Parathyroid adenoma (tissue), 2 donors: ENCODE measurements around the gene DHRS7C.

Source experiments
- H2AFZ ChIP-seq: fragments of 300-600 bp; sonication (generic); one replicate; pipeline ENCODE4 v1.7.0; 2017; ENCODE audit warnings: antibody characterized with exemption, mild to moderate bottlenecking
- H3K27ac ChIP-seq: fragments of 300-600 bp; sonication (generic); one replicate; pipeline ENCODE4 v1.7.0; 2017
- H3K27me3 ChIP-seq: fragments of 300-600 bp; sonication (generic); one replicate; pipeline ENCODE4 v1.7.0; 2017; ENCODE audit warnings: low read length; ENCODE audit not compliant: control insufficient read depth, insufficient read depth
- H3K36me3 ChIP-seq: fragments of 300-600 bp; sonication (generic); one replicate; pipeline ENCODE4 v1.7.0; 2017; ENCODE audit warnings: low read length; ENCODE audit not compliant: control insufficient read depth, insufficient read depth
- H3K4me1 ChIP-seq: fragments of 300-600 bp; sonication (generic); one replicate; pipeline ENCODE4 v1.7.0; 2017; ENCODE audit warnings: control low read depth
- H3K4me2 ChIP-seq: fragments of 300-600 bp; sonication (generic); one replicate; pipeline ENCODE4 v1.7.0; 2017; ENCODE audit warnings: low read length
- H3K4me3 ChIP-seq: fragments of 300-600 bp; sonication (generic); one replicate; pipeline ENCODE4 v1.7.0; 2017; ENCODE audit warnings: low read depth, low read length
- H3K79me2 ChIP-seq: fragments of 300-600 bp; sonication (generic); one replicate; pipeline ENCODE4 v1.7.0; 2017; ENCODE audit warnings: control low read depth
- H3K9ac ChIP-seq: fragments of 300-600 bp; sonication (generic); one replicate; pipeline ENCODE4 v1.7.0; 2017; ENCODE audit warnings: mild to moderate bottlenecking
- H3K9me3 ChIP-seq: fragments of 300-600 bp; sonication (generic); one replicate; pipeline ENCODE4 v1.7.0; 2017; ENCODE audit warnings: low read length; ENCODE audit not compliant: control insufficient read depth
- CTCF ChIP-seq: fragments of 300-600 bp; sonication (generic); IDR thresholded peaks from one replicate; pipeline ENCODE4 v1.7.0; 2017; ENCODE audit warnings: antibody characterized with exemption, mild to moderate bottlenecking
- donor health status: primary hyperparathyroidism.

DHRS7C gene

DNA sequence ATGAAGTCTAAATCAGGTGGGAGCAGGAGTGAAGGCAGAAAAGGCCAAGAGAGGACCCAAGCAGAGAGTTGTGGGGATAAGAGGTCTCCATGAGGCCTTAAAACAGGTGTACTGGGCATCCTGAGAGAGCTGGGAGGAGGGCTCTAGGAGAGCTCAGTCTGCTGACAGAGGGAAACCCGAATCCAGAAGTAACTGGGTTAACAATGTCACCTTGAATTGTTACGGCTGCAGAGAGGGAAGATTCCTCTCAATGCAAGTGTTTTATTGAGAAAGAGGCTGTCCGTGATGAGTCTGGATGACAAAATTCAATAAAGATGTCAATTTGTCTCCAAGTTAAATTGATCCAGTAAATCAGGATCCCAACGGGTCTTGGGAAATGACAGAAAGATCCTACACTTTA is 8.3 kb downstream of the DHRS7C start:
- H3K27ac ChIP-seq: no peak overlapping the region
- no peak overlapping the region for H3K4me2 ChIP-seq
- H3K36me3 ChIP-seq: no peaks in the 10 kb centered on the region
- TF ChIP-seq CTCF: no peak
- no peaks in the 10 kb centered on the region for H3K4me1 ChIP-seq
- H3K9me3 ChIP-seq: no peaks in the 10 kb centered on the region
- no peaks in the 10 kb centered on the region for H3K27me3 ChIP-seq
- no peaks in the 10 kb centered on the region for H3K79me2 ChIP-seq
- no peak overlapping the region for H3K4me3 ChIP-seq
- no peak overlapping the region for H2AFZ ChIP-seq
- no peak overlapping the region for H3K9ac ChIP-seq

DNA sequence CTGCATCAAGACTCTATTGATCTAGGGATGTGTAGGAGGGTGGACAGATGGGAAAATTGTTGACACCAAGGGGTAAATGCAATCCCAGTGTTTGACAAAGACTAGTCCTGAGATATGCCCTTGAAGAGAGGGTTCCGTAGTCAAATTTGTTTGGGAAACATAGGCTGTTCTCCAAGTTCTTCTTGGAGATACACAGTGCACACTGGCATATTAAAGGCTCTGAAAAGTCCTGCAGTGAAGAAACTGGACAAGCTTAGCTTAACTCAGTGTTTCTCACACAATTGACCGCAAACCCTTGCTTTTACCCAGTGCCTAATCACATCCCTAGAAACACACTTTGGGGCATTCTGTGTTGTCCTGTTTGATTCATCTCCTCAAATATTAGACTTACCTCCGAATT is 10.8 kb downstream of the DHRS7C start:
- no peaks in the 10 kb centered on the region for H3K27me3 ChIP-seq
- no peak overlapping the region for H3K9ac ChIP-seq
- no peak overlapping the region for H3K27ac ChIP-seq
- no peaks in the 10 kb centered on the region for H3K79me2 ChIP-seq
- no peaks in the 10 kb centered on the region for H3K36me3 ChIP-seq
- H3K4me3 ChIP-seq: no peak overlapping the region
- no peaks in the 10 kb centered on the region for H3K9me3 ChIP-seq
- H2AFZ ChIP-seq: no peak overlapping the region
- H3K4me2 ChIP-seq: no peak overlapping the region
- no peaks in the 10 kb centered on the region for H3K4me1 ChIP-seq
- no peak for TF ChIP-seq CTCF

- Histone ChIP-seq H3K36me3 (no peaks in the 10 kb centered on the region), H3K4me3 (no peak overlapping the region), H3K9me3 (no peaks in the 10 kb centered on the region), H2AFZ (no peak overlapping the region), H3K9ac (no peak overlapping the region), H3K4me2 (no peak overlapping the region), H3K27ac (no peak overlapping the region), H3K4me1 (no peaks in the 10 kb centered on the region), H3K27me3 (no peaks in the 10 kb centered on the region), H3K79me2 (no peaks in the 10 kb centered on the region)
- TF ChIP-seq CTCF: no peak
Observed at GRCh38 chr17:9776911-9777310, 14.5 kb downstream of the DHRS7C start.

- Histone ChIP-seq H3K4me3 (no peak overlapping the region), H3K27me3 (no peaks in the 10 kb centered on the region), H3K4me2 (no peak overlapping the region), H3K36me3 (no peaks in the 10 kb centered on the region), H3K9me3 (no peaks in the 10 kb centered on the region), H3K27ac (no peak overlapping the region), H3K9ac (no peak overlapping the region), H3K4me1 (no peaks in the 10 kb centered on the region), H2AFZ (no peak overlapping the region), H3K79me2 (no peaks in the 10 kb centered on the region)
- no peak for TF ChIP-seq CTCF
Observed at GRCh38 chr17:9772658-9773057, 18.7 kb downstream of the DHRS7C start.

DNA sequence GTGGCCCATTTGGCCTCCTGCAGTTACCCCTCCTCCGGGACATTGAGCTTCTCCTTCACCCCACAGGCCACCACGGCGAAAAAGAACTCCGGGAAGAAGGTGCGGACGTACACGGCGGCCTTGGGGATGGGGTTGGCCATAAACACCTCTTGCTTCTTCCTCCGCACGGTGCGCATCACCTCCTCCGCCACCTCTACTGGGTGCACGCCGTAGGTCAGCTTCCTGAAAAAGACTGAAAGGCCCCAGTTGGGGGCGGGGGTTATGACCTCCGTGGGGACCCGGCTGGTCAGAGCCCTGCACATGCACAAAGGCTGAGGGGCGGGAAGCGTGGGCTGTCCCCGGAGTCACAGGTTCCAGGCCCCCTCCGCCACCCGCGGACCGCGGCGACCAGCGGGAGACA is 19.9 kb downstream of the DHRS7C start:
- no peak overlapping the region for H3K4me2 ChIP-seq
- no peak overlapping the region for H3K9ac ChIP-seq
- H3K4me1 ChIP-seq: no peaks in the 10 kb centered on the region
- no peaks in the 10 kb centered on the region for H3K79me2 ChIP-seq
- no peak for TF ChIP-seq CTCF
- H3K4me3 ChIP-seq: no peak overlapping the region
- H2AFZ ChIP-seq: no peak overlapping the region
- H3K27ac ChIP-seq: no peak overlapping the region
- H3K9me3 ChIP-seq: no peaks in the 10 kb centered on the region
- no peaks in the 10 kb centered on the region for H3K27me3 ChIP-seq
- no peaks in the 10 kb centered on the region for H3K36me3 ChIP-seq
